Measurements from ENCODE around the gene TMEM18.

DNA sequence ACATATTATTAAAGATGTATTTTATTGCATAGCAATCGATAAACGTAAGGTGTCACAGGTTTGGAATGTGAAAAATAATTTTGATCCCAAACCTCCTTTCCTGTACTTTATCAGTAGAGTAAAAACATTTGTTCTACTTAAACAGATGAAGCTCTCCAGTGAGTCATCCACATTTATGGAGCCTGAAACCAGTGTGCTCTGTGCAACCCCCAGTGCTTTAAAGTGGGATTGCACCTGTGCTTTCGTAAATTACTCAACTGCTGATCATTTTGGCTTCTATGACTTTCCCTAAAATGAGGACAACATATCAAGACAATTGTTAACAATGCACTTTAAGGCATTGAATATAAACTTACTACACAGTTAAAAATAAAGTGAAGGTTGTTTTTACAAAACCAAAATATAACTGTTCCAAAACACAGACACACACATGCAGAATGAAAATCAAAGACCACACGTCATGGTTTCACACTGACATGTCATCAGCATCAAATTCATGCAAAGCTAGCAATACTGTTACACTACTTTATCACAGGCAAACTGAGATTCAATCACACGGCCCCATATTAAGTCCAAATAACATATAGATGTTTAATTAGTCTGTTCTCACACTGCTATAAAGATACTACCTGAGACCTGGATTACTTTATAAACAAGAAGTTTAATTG, 9.7 kb downstream of the TMEM18 start:
- TF ChIP-seq EZH2phosphoT487 (IDR thresholded peaks at IDR 0.05) = no peak
- TF ChIP-seq EZH2 (IDR thresholded peaks at IDR 0.05) = no peak

Measured in neural progenitor cell (in vitro differentiated cells).